GM12874 (cell line): ENCODE data around the gene FOXG1.

ENCODE experiments used
- CTCF ChIP-seq: IDR thresholded peaks from 2 replicates; pipeline ENCODE4 v1.5.1; 2011; ENCODE audit warnings: low read depth, mild to moderate bottlenecking, control low read depth, low read length, moderate library complexity; ENCODE audit not compliant: insufficient read depth

FOXG1 gene

GRCh38 chr14:28767030-28767852 lies 654 bp downstream of the FOXG1 start:
- TF ChIP-seq CTCF, result no peak

- TF ChIP-seq CTCF, result no peak
Observed at GRCh38 chr14:28767853-28768741, 1.5 kb downstream of the FOXG1 start.

- no peak for TF ChIP-seq CTCF
Observed at GRCh38 chr14:28769276-28769880, 2.8 kb downstream of the FOXG1 start.

GRCh38 chr14:28770061-28770460 lies 3.5 kb downstream of the FOXG1 start:
- no peak for TF ChIP-seq CTCF

- no peak for TF ChIP-seq CTCF
Observed at GRCh38 chr14:28770630-28771029, 4.0 kb downstream of the FOXG1 start.

GRCh38 chr14:28771168-28771567 lies 4.6 kb downstream of the FOXG1 start:
- TF ChIP-seq CTCF, result no peak

- TF ChIP-seq CTCF, result no peak
Observed at GRCh38 chr14:28772613-28773012, 6.0 kb downstream of the FOXG1 start.
